H9 (cell line): ENCODE results near the gene AKR1B15. TPM values are rescaled to one million over a fixed set of nuclear protein-coding genes. Genes with fewer than 3 reads are reported as not detected.

ENCODE experiments used
- DNase-seq: peaks from one replicate; pipeline ENCODE4 v3.0.0-alpha.2; 2017
- H2AFZ ChIP-seq: one replicate; pipeline ENCODE4 v1.6.1; 2013; ENCODE audit warnings: mild to moderate bottlenecking, low read length, control low read depth, moderate library complexity
- H2AK5ac ChIP-seq: 2 replicates; pipeline ENCODE4 v1.6.1; 2013; ENCODE audit warnings: low read length, control low read depth, mixed read lengths; ENCODE audit not compliant: insufficient read length
- H2BK120ac ChIP-seq: one replicate; pipeline ENCODE4 v1.6.1; 2013; ENCODE audit warnings: low read depth, mild to moderate bottlenecking, low read length, control low read depth, inconsistent platforms; ENCODE audit not compliant: poor library complexity, severe bottlenecking
- H2BK12ac ChIP-seq: 2 replicates; pipeline ENCODE4 v1.6.1; 2013; ENCODE audit warnings: low read length, control low read depth, mixed read lengths, low read depth; ENCODE audit not compliant: insufficient read length
- H2BK15ac ChIP-seq: 2 replicates; pipeline ENCODE4 v1.6.1; 2013; ENCODE audit warnings: low read depth, low read length, control low read depth
- H2BK20ac ChIP-seq: one replicate; pipeline ENCODE4 v1.6.1; 2013; ENCODE audit warnings: low read depth, mild to moderate bottlenecking, low read length, control low read depth, inconsistent platforms; ENCODE audit not compliant: poor library complexity, severe bottlenecking
- H2BK5ac ChIP-seq: 2 replicates; pipeline ENCODE4 v1.6.1; 2013; ENCODE audit warnings: low read length, control low read depth, mixed read lengths; ENCODE audit not compliant: insufficient read length
- H3K14ac ChIP-seq: 2 replicates; pipeline ENCODE4 v1.6.1; 2013; ENCODE audit warnings: low read length, control low read depth; ENCODE audit not compliant: insufficient read depth
- H3K18ac ChIP-seq: 2 replicates; pipeline ENCODE4 v1.6.1; 2013; ENCODE audit warnings: low read depth, mild to moderate bottlenecking, mixed read lengths, low read length, control low read depth; ENCODE audit not compliant: insufficient read length
- H3K23ac ChIP-seq: 2 replicates; pipeline ENCODE4 v1.6.1; 2013; ENCODE audit warnings: low read length, control low read depth, mixed read lengths, low read depth; ENCODE audit not compliant: insufficient read length
- H3K23me2 ChIP-seq: 2 replicates; pipeline ENCODE4 v1.6.1; 2013; ENCODE audit warnings: low read depth, mild to moderate bottlenecking, mixed read lengths, low read length, control low read depth; ENCODE audit not compliant: insufficient read length, poor library complexity, severe bottlenecking
- H3K27ac ChIP-seq: 2 replicates; pipeline ENCODE4 v1.5.1; 2013; ENCODE audit warnings: low read length, control low read depth, mixed read lengths, low read depth; ENCODE audit not compliant: insufficient read length
- H3K27me3 ChIP-seq: 2 replicates; pipeline ENCODE4 v1.6.1; 2013; ENCODE audit warnings: low read length, control low read depth, inconsistent platforms; ENCODE audit not compliant: insufficient read depth
- H3K4ac ChIP-seq: 2 replicates; pipeline ENCODE4 v1.6.1; 2013; ENCODE audit warnings: low read depth, mild to moderate bottlenecking, control low read depth, inconsistent platforms, low read length, moderate library complexity
- H3K4me1 ChIP-seq: 2 replicates; pipeline ENCODE4 v1.6.1; 2013; ENCODE audit warnings: low read length, control low read depth, inconsistent platforms; ENCODE audit not compliant: insufficient read depth
- H3K4me2 ChIP-seq: 2 replicates; pipeline ENCODE4 v1.6.1; 2013; ENCODE audit warnings: low read length, control low read depth, mixed read lengths; ENCODE audit not compliant: insufficient read length, insufficient read depth
- H3K56ac ChIP-seq: 2 replicates; pipeline ENCODE4 v1.6.1; 2013; ENCODE audit warnings: low read depth, mild to moderate bottlenecking, mixed read lengths, low read length, control low read depth; ENCODE audit not compliant: insufficient read length
- H3K79me1 ChIP-seq: 2 replicates; pipeline ENCODE4 v1.6.1; 2013; ENCODE audit warnings: low read depth, mild to moderate bottlenecking, moderate library complexity, low read length, control low read depth, inconsistent platforms; ENCODE audit not compliant: insufficient read depth, poor library complexity, severe bottlenecking
- H3K79me2 ChIP-seq: 2 replicates; pipeline ENCODE4 v1.6.1; 2013; ENCODE audit warnings: low read length, control low read depth, inconsistent platforms; ENCODE audit not compliant: insufficient read depth
- H3K9ac ChIP-seq: 2 replicates; pipeline ENCODE4 v1.6.1; 2013; ENCODE audit warnings: low read length, control low read depth, mixed read lengths; ENCODE audit not compliant: insufficient read length; ENCODE audit errors: extremely low read depth
- H3K9me3 ChIP-seq: one replicate; pipeline ENCODE4 v1.6.1; 2013; ENCODE audit warnings: low read depth, low read length, inconsistent platforms; ENCODE audit not compliant: control insufficient read depth
- H3T11ph ChIP-seq: one replicate; pipeline ENCODE4 v1.6.1; 2013; ENCODE audit warnings: mild to moderate bottlenecking, low read length, control low read depth, inconsistent platforms
- H4K20me1 ChIP-seq: one replicate; pipeline ENCODE4 v1.6.1; 2013; ENCODE audit not compliant: control insufficient read depth, insufficient read length, insufficient read depth
- H4K5ac ChIP-seq: 2 replicates; pipeline ENCODE4 v1.6.1; 2013; ENCODE audit warnings: low read depth, mild to moderate bottlenecking, mixed read lengths, low read length, control low read depth; ENCODE audit not compliant: insufficient read length
- H4K8ac ChIP-seq: replicated peaks from 2 replicates; pipeline ENCODE4 v1.6.1; 2013; ENCODE audit warnings: low read length, control low read depth, mixed read lengths, low read depth; ENCODE audit not compliant: insufficient read length
- H4K91ac ChIP-seq: 2 replicates; pipeline ENCODE4 v1.6.1; 2013; ENCODE audit warnings: low read depth, mild to moderate bottlenecking, moderate library complexity, mixed read lengths, low read length, control low read depth; ENCODE audit not compliant: insufficient read length
- H3K27ac Mint-ChIP-seq, 3 experiments: 2 replicates in 2 of 3; 3 replicates in 1 of 3; pipeline ENCODE4 v1.8.0; 2020 to 2021; ENCODE audit warnings: mixed read lengths in 3 of 3, mild to moderate bottlenecking in 1 of 3, moderate library complexity in 1 of 3
- H3K27me3 Mint-ChIP-seq: 2 replicates; pipeline ENCODE4 v1.8.0; 2021; ENCODE audit warnings: low read depth, mild to moderate bottlenecking, moderate library complexity, mixed read lengths
- H3K36me3 Mint-ChIP-seq, 3 experiments: 2 replicates in 2 of 3; 3 replicates in 1 of 3; pipeline ENCODE4 v1.8.0; 2020 to 2021; ENCODE audit warnings: low read depth in 3 of 3, mixed read lengths in 3 of 3; ENCODE audit not compliant: insufficient read depth in 1 of 3
- H3K4me1 Mint-ChIP-seq, 2 experiments: 2 replicates each; pipeline ENCODE4 v1.8.0; 2020; ENCODE audit warnings: mixed read lengths in 2 of 2
- H3K4me3 Mint-ChIP-seq, 2 experiments: 2 replicates in 1 of 2; 3 replicates in 1 of 2; pipeline ENCODE4 v1.8.0; 2020 to 2021; ENCODE audit warnings: mild to moderate bottlenecking in 2 of 2, mixed read lengths in 2 of 2, moderate library complexity in 1 of 2
- H3K9me3 Mint-ChIP-seq, 2 experiments: 2 replicates in 1 of 2; 3 replicates in 1 of 2; pipeline ENCODE4 v1.8.0; 2020; ENCODE audit warnings: mild to moderate bottlenecking in 2 of 2, mixed read lengths in 2 of 2, moderate library complexity in 1 of 2
- CTCF ChIP-seq: fragments of 200-600 bp; sonication (generic); conservative IDR thresholded peaks from 3 replicates; pipeline ENCODE4 v1.8.0; 2021; ENCODE audit warnings: antibody characterized with exemption, mild to moderate bottlenecking
- WGBS: extraction: QIAGEN DNeasy Blood & Tissue Kit; methylation state at CpG from one replicate; pipeline ENCODE4 v1.1.7; 2013; ENCODE audit warnings: missing lambda C conversion rate, low lambda C conversion rate, mixed read lengths; ENCODE audit not compliant: insufficient read length; ENCODE audit errors: extremely low coverage; 5-methylcytosine and 5-hydroxymethylcytosine counted together
- total RNA-seq: library from RNA; stranded (reverse); gene quantifications from 2 replicates; pipeline ENCODE4 v1.2.1, GENCODE V29; 2021

The AKR1B15 gene
- total RNA-seq, 1 experiment from 2014 or later: not detected

- H3T11ph ChIP-seq: no peak overlapping the region
- Mint-ChIP-seq H3K27ac (no peak overlapping the region), H3K27me3 (peaks cover 4% of the 10 kb centered on the region; the same call in 1 of the 2 replicates), H3K4me3 (no peak overlapping the region), H3K4me1 (0 out of 4 replicates have a peak, but pooled peaks cover 0 to 4% of the 10 kb centered on the region in 2 experiments), H3K36me3 (no peaks in the 10 kb centered on the region), H3K9me3 (no peaks in the 10 kb centered on the region)
- H4K91ac ChIP-seq: no peak overlapping the region
- H2BK120ac ChIP-seq: no peak overlapping the region
- no peaks in the 10 kb centered on the region for H3K4me1 ChIP-seq
- no peak for DNase-seq
- no peaks in the 10 kb centered on the region for H3K79me2 ChIP-seq
- no peaks in the 10 kb centered on the region for H3K79me1 ChIP-seq
- H3K23me2 ChIP-seq: no peaks in the 10 kb centered on the region
- H4K20me1 ChIP-seq: no peaks in the 10 kb centered on the region
- H3K27ac ChIP-seq: no peak overlapping the region
- H3K9ac ChIP-seq: no peak overlapping the region
- H3K4me2 ChIP-seq: no peak overlapping the region
- H4K5ac ChIP-seq: no peak overlapping the region
- no peaks in the 10 kb centered on the region for H3K9me3 ChIP-seq
- H2BK12ac ChIP-seq: no peak overlapping the region
- no peaks in the 10 kb centered on the region for H3K27me3 ChIP-seq
- H4K8ac ChIP-seq: no peak overlapping the region
- H2BK15ac ChIP-seq: no peak overlapping the region
- no peak overlapping the region for H3K56ac ChIP-seq
- H2BK20ac ChIP-seq: no peak overlapping the region
- no peak overlapping the region for H3K14ac ChIP-seq
- TF ChIP-seq CTCF: no peak
- H2AFZ ChIP-seq: no peak overlapping the region
- WGBS: no CpG with 5 or more reads among the region's 3 CpGs
- H3K23ac ChIP-seq: no peak overlapping the region
- H3K4ac ChIP-seq: no peak overlapping the region
- H2BK5ac ChIP-seq: no peak overlapping the region
- H2AK5ac ChIP-seq: no peak overlapping the region
- H3K18ac ChIP-seq: no peak overlapping the region
Observed at GRCh38 chr7:134534633-134535032, 14.3 kb upstream of the AKR1B15 start.
